AG20443 (cell line): ENCODE data around the gene NOSTRIN.
"Not testable (repeated sequence)": the region's sequence is repeated elsewhere in the genome, so short reads cannot be mapped to it uniquely, and the experiment has no call there.

Experiments used
- DNase-seq: peaks from one replicate; pipeline ENCODE4 v3.0.0; 2012; ENCODE audit warnings: low spot score, mixed read lengths

Gene NOSTRIN, protein sequence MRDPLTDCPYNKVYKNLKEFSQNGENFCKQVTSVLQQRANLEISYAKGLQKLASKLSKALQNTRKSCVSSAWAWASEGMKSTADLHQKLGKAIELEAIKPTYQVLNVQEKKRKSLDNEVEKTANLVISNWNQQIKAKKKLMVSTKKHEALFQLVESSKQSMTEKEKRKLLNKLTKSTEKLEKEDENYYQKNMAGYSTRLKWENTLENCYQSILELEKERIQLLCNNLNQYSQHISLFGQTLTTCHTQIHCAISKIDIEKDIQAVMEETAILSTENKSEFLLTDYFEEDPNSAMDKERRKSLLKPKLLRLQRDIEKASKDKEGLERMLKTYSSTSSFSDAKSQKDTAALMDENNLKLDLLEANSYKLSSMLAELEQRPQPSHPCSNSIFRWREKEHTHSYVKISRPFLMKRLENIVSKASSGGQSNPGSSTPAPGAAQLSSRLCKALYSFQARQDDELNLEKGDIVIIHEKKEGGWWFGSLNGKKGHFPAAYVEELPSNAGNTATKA

GRCh38 chr2:168801961-168802858 lies at the start of gene NOSTRIN:
Gene NOSTRIN (plus strand): TSS chr2:168802637. CDS start chr2:168802647, 10 bp downstream.
- DNase-seq, result peak; percentile 67

DNA sequence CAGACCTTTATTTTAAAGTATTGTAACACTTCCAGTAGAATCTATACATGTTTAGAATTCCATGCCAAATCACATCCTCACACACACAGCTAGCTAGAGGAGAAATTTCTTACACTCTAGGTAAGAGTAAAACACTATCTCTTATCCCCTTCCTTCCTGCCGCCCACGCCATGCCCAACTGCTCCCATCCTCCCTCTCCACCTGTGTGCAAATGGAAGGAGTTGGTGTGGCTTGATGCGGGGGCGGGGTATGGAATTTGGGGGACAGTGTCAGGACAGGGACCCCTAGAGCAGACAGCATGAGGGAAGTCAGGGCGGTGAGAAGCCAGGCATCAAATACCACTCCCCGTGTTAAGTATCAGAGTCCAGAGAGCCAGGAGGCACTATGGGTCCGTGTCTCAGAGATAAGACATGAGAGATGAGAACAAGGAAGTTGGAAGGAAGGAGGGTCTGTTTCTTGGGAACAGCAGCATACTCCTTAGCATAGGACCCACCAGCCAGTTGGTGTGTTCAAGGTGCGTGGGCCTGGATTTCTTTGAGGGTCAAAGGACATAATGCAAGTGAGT lies 48.6 kb upstream of the NOSTRIN start:
- DNase-seq, result no peak

DNA sequence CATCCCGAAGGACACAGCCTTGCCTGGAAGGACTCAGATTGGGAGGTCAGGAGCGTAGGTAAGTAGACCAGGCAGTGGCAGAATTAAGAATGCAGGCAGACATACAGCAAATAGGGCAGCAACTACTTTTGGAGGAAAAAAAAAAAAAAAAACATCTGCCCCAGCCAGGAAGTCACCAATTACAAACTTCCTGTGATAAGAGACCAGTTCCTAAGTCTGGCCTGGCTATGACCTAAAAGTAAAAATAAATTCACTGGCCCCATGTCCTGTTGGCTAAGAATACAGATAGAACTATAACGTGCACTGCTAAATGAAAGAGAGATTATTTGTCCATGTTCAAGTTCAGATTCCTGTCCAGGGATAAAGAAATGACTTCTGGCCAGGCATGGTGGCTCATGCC lies 45.2 kb upstream of the NOSTRIN start:
- DNase-seq, result no peak

GRCh38 chr2:168758970-168759820 lies 43.2 kb upstream of the NOSTRIN start:
- peak; percentile 72 for DNase-seq

DNA sequence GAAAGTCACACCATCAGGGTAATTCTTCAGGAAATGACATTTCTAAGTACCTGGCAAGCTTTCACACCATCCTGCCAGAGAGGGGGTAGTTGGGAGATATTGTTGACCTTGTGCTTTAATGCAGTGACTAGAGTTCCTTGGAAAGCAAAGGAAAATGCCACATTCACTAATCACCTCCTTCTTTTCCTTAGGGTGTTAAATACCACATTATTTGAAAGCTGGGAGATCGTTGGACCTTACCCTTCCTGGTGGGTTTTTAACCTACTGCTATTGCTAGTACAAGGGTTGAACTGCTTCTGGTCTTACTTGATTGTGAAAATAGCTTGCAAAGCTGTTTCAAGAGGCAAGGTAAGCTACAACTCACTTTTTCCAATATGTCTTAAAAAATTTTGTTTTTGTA lies 37.0 kb upstream of the NOSTRIN start:
- DNase-seq, result no peak

DNA sequence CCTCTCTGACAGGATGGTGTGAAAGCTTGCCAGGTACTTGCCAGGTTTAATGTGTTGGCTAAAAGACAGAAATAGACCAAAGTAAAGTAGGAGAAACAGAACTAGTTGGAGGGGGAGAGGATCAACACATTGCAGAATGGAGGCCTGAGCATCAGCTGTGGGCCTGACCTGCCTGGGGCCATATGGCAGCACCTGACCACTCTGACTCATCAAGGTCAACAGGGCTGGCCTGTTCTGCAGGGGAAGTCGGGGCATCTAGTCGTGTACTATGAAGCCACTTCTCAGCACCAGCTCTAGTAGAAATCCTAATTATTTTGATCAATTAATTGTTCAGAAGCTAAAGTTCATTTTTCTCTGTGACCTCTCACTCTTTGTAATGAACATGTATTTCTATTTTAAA lies 35.8 kb upstream of the NOSTRIN start:
- no peak for DNase-seq

GRCh38 chr2:168767258-168767657 lies 35.2 kb upstream of the NOSTRIN start:
- DNase-seq, result no peak

DNA sequence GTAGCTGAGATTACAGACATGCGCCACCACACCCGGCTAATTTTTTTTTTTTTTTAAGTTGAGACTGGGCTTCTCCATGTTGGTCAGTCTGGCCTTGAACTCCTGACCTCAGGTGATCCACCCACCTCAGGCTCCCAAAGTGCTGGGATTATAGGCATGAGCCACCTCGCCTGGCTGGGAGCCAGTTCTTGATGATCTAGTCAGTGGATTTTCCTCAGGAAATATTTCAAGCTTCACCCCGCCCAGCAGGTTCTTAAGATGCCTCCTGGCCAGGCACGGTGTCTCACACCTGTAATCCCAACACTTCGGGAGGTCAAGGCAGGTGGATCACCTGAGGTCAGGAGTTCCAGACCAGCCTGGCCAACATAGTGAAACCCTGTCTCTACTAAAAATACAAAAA lies 34.1 kb upstream of the NOSTRIN start:
- DNase-seq, result not testable (repeated sequence)

DNA sequence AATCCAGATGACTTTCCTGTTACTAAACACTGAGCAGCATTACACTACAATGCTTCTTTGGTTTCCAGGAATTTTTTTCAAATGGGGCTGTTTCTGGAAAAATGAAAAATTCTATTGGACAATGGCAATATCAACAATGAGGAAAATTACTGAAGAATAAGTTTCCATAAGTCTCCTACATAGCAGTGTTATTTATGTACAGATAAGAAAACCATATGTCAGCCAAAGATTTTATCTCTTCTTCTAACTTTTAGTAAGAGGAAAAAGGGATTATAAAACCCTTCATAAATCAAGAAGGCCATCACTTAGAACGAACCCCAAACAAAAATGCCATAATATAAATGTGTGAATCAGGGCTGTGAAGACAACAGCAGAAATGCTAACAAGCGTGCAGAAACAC lies 31.6 kb upstream of the NOSTRIN start:
- no peak for DNase-seq

DNA sequence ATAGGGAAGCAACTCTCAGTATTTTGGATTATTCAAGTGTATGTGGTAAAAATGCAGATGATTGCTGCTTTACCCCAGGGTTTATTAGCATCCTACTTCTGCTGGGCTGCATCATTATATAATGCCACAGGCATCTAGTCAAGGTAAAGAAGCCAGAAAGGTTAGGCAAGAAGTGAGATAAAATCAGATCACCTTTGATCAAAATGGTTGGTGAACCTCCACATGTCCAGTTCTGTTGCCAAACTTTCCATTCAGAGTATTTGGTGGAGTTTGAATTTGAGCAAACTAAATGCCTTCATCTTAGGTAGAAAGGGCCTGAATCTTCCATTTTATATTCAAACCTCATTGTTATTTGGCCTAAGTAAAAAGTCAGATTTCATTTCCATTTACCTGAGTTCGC lies 29.7 kb upstream of the NOSTRIN start:
- no peak for DNase-seq

GRCh38 chr2:168773128-168773527 lies 29.3 kb upstream of the NOSTRIN start:
- DNase-seq, result no peak

- peak; percentile 70 for DNase-seq
Observed at GRCh38 chr2:168773719-168774521, 28.5 kb upstream of the NOSTRIN start.

DNA sequence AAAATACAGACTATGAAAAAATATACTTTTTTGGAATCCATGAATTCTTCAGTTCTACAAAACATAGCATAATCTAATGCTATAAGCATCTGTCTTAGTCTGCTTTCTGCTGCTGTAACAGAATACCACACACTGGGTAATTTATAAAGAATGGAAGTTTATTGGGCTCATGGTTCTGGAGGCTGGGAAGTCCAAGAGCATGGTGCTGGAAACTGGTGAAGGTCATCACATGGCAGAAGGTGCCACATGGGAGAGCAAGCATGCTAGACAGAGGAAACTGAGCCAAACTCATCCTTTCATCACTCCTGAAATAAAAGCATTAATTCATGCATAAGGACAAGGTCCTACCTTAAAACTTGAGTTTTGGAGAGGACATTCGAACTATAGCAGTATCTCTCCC lies 26.6 kb upstream of the NOSTRIN start:
- no peak for DNase-seq

DNA sequence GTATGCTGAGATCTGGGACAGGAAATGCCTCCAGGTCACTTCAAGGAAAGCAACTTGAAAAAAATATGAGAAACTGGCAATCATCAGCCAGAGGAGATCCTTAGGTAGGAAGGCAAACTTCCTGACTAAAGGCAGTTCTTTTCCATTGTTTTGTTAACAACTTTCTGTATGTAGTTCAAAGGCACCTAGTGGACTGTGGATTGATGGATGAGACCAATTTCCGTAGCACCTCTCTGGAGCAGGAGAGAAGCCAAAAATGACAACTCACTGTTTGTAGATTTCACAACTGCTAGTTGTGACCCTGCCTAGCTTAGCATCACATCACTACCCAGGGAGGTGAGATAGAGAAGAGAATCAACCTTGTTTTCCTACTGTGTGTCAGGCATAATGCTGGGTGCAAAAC lies 21.8 kb upstream of the NOSTRIN start:
- no peak for DNase-seq

DNA sequence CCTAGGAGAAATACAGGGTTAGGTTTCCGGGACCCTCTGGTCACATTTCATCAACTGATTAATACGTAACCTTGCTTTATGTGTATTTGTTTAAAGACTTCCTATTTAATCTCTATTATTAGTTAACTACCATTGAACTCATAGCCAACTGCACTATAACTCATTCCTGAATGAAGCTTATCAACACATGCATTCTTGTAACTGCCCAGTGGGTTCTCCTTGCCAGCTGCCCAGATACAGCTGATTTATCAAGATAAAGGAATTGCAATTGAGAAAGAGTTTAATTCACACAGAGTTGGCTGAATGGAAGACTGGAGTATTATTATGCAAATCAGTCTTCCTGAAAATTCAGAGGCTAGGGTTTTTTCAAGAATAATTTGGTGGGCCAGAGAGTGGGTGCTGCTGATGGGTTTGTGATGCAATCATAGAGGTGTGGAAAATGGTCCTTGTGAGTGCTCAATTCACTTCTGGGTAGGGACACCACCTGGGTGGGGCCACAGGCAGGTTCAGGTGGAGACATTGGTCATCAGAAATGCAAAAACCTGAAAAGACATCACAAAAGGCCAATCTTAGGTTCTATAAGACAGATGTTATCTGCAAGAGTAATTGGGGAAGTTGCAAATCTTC lies 21.1 kb upstream of the NOSTRIN start:
- DNase-seq, result no peak

GRCh38 chr2:168782271-168782670 lies 20.2 kb upstream of the NOSTRIN start:
- DNase-seq, result no peak

- no peak for DNase-seq
Observed at GRCh38 chr2:168784993-168785392, 17.4 kb upstream of the NOSTRIN start.

DNA sequence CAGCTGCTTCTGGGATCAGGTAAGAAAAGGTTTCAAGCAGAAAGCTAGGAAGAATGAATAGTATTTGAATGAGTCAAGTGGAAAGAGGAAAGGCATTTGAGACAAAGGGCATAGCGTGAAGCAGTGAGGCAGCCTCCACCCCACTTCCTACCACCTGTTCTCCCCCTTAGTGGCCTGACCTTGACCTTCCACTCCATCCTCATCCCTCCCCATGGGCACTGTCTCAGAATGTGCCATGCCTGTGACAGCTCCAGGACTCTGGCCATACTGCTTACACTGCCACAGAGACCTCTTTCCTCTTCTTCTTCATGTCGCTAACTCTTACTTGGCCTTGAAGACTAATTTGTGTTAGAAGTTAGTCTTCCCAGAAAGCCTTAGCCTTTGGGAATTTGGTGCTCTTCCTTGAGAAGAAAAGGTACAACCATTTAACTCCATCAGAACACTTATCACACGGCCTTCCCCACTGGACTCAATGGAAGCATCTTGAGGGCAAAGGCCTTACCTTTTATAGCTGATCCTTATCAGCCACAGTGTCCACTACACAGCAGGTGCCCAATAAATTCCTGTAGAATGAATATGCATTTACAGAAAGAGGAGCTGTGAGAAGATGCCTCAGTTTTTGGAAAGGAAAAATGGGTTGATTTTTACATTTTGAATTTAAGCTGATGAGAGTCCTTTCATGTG lies 15.2 kb upstream of the NOSTRIN start:
- no peak for DNase-seq

GRCh38 chr2:168787782-168788376 lies 14.6 kb upstream of the NOSTRIN start:
- no peak for DNase-seq
